ENCODE results near the gene HIVEP1.

- no peak for TF ChIP-seq POLR2A (IDR thresholded peaks at IDR 0.05)
- no peak for TF ChIP-seq CTCF (IDR thresholded peaks at IDR 0.05)
Measured at GRCh38 chr6:12094689-12095088, 82.6 kb downstream of the HIVEP1 start.

Measured in Peyer's patch (tissue), 4 donors.